GM12878 (cell line): ENCODE measurements around the gene KDM4D. TPM values are rescaled to one million over a fixed set of nuclear protein-coding genes. Genes with fewer than 3 reads are reported as not detected.
A peak's percentile ranks its signal among the peaks of the same experiment; 100 is the strongest.

Source experiments
- E2F8 ChIP-seq: fragments of 450-650 bp; IDR thresholded peaks from 2 replicates; pipeline ENCODE4 v1.6.1; 2018; ENCODE audit warnings: mild to moderate bottlenecking, low read depth, moderate library complexity; ENCODE audit not compliant: partially characterized antibody
- ELK1 ChIP-seq: IDR thresholded peaks from 2 replicates; pipeline ENCODE4 v1.6.1; 2012; ENCODE audit warnings: low read depth, low read length, improper control_type of control experiment
- EP300 ChIP-seq, 2 experiments: fragments of 150-350 bp in 1 of 2; IDR thresholded peaks; 2 replicates each; pipeline ENCODE4 v1.6.1; 2011 to 2012; ENCODE audit warnings: low read depth in 2 of 2, low read length in 2 of 2, borderline replicate concordance in 1 of 2, improper control_type of control experiment in 1 of 2, inconsistent platforms in 1 of 2; ENCODE audit not compliant: control insufficient read depth in 1 of 2
- LARP7 ChIP-seq: fragments of 450-650 bp; IDR thresholded peaks from 2 replicates; pipeline ENCODE4 v1.6.1; 2017; ENCODE audit warnings: mild to moderate bottlenecking
- NR2C1 ChIP-seq: fragments of 450-650 bp; IDR thresholded peaks from 2 replicates; pipeline ENCODE4 v1.6.1; 2017; ENCODE audit warnings: antibody characterized with exemption, mild to moderate bottlenecking, moderate library complexity
- PAX8 ChIP-seq: fragments of 450-650 bp; IDR thresholded peaks from 2 replicates; pipeline ENCODE4 v1.6.1; 2017; ENCODE audit warnings: mild to moderate bottlenecking, moderate library complexity
- RBBP5 ChIP-seq: fragments of 200-600 bp; sonication (generic); conservative IDR thresholded peaks from 2 replicates; pipeline ENCODE4 v1.6.1; 2016
- SUZ12 ChIP-seq: fragments of 200-600 bp; sonication (generic); IDR thresholded peaks from one replicate; pipeline ENCODE4 v1.6.1; 2018; ENCODE audit warnings: antibody characterized with exemption, mild to moderate bottlenecking; ENCODE audit not compliant: unreplicated experiment
- ZNF622 ChIP-seq: fragments of 450-650 bp; IDR thresholded peaks from 2 replicates; pipeline ENCODE4 v1.6.1; 2017; ENCODE audit warnings: mild to moderate bottlenecking, inconsistent platforms
- polyA plus RNA-seq, 11 experiments: library from polyadenylated mRNA; depleted of rRNA in 4 of 11; unstranded in 6 of 11; stranded (reverse) in 5 of 11; fragments of >200 nt; fragmentation: Nextera tagmentation in 4 of 11; fragmentation: Illumina TruSeq in 1 of 11; extraction: Ambion mirVana in 4 of 11; extraction: Trizol in 1 of 11; gene quantifications; 1 replicate in 1 of 11; 2 replicates in 10 of 11; pipeline versions ENCODE4 v1.2.1 to v1.2.3, GENCODE V29; 2011 to 2016; ENCODE audit warnings: inconsistent platforms in 2 of 11, missing spikeins in 2 of 11, low read depth in 1 of 11
- total RNA-seq, 4 experiments: library from RNA; depleted of rRNA in 3 of 4; stranded (reverse); fragments of >200 nt in 3 of 4; fragmentation: Illumina TruSeq in 1 of 4; extraction: Trizol in 1 of 4; gene quantifications; 2 replicates each; pipeline versions ENCODE4 v1.2.1 to v1.2.3, GENCODE V29; 2013 to 2021

KDM4D gene
- total and polyA plus RNA-seq, 10 of the 15 experiments (the other 5 are each of a cell fraction or from before 2014, with no cell fraction given): 0.63 to 2.6 (median 1.3) TPM

- TF ChIP-seq ELK1 (no peak), SUZ12 (no peak), RBBP5 (no peak), ZNF622 (no peak), EP300 (IDR thresholded peaks at IDR 0.05; ENCODE audit: borderline replicate concordance in 1 of 2, control insufficient read depth in 1 of 2, low read depth in 2 of 2, low read length in 2 of 2) (no peak), NR2C1 (peak; percentile 99), LARP7 (no peak), PAX8 (no peak), E2F8 (no peak)
Measured at GRCh38 chr11:94973099-94973968, at the start of gene KDM4D, which contains the start of gene CWC15 (continued).
